KG1 (cell line): ENCODE measurements around the gene GADD45G.
A peak's percentile ranks its signal among the peaks of the same experiment; 100 is the strongest.

Source experiments
- DNase-seq: peaks from one replicate; lab custom pipeline; 2025; lab: John Stamatoyannopoulos, UW

Gene GADD45G, protein sequence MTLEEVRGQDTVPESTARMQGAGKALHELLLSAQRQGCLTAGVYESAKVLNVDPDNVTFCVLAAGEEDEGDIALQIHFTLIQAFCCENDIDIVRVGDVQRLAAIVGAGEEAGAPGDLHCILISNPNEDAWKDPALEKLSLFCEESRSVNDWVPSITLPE

DNA sequence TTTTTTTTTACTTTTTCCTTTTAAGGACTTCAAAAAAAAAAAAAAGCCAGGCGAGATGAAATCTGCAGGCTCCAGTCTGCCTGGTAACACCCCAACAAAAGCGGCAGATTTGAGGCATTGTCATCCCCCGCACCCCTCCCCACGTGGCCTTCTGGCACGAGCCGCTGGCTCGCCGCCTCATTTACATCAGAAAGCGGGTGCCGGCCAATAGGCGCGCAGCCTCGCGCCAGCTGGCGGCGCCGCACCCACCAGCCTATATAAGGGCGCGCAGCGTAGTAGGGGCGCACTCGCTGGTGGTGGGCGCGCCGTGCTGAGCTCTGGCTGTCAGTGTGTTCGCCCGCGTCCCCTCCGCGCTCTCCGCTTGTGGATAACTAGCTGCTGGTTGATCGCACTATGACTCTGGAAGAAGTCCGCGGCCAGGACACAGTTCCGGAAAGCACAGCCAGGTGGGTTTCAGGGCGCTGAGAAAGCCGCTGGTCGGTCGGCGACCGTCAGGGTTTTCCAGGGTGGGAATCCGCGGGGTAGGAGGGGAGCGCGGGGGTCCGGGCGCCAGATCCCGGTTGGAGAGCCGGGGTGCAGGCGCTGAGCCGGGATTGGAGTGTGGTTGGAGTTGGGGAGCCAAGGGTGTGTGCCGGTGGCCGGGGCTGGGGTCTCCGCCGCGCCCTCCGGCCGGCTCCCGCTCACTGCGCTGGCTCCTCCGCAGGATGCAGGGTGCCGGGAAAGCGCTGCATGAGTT is at the start of gene GADD45G:
Gene GADD45G, plus strand, starts transcription at position 284 of the 736 bp plus-strand sequence. Its CDS starts 110 bp downstream, at position 394.
- peak; percentile 15 for DNase-seq

DNA sequence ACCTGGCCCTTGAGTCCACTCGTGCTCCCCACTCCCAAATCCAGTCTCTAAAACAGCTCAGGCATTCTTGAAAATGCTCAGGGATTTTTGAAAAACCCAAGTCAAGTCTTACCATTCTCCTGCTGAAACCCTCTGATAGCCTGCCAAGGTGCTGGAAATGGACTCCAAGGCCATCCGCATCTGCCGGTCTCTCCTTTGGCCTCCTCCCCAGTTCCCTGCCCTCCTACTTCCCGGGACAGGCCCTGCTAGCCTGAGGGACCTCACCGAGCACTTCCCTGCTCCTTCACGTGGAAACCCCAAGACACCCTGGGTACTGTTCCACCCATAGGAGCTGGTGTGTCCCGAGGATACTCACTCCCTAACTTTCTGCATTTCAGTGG is 49.8 kb upstream of the GADD45G start:
- no peak for DNase-seq

DNA sequence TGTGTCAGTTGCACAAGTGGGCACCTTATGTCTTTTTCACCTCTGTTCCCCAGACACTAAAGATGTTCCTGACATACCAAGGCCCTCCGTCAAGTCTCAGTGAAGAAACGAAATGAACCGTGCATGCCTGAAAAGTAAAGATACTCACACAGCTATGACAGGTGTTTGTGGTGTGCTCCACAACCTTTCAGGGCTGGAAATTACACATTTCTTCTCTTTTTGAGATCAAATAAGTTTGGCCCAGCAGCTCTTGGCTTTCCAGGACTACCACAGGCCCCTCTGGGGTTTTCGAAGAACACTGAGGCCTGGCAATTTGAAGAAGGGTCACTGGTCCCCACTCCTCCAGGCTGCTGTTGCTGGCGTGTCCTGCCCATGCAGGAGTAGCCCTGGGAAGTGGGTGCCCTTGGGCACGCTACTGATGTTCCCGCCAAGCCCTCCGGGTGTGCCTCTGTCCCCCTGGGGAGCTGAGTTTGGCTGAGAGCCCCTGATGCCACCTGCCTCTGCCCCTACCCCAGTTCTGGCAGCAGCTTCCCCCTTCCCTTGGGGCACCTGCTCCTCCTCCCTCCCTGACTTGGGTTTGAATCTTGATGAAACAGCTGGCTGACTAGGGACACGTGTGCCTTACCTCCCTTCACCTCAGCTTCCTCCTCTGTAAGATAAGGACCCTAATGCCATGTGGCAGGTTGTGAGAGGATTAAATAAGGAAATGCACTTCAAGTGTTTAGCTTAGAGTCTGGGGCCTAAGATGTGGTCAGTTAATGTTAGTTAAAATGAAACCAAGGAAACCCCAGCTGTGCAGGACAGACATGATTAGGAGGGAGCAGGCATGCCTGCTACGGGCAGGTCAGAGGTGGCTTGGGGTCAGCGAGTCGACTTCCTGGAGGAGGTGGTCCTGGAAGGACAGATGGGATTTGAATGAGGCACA is 49.1 kb upstream of the GADD45G start:
- no peak for DNase-seq

DNA sequence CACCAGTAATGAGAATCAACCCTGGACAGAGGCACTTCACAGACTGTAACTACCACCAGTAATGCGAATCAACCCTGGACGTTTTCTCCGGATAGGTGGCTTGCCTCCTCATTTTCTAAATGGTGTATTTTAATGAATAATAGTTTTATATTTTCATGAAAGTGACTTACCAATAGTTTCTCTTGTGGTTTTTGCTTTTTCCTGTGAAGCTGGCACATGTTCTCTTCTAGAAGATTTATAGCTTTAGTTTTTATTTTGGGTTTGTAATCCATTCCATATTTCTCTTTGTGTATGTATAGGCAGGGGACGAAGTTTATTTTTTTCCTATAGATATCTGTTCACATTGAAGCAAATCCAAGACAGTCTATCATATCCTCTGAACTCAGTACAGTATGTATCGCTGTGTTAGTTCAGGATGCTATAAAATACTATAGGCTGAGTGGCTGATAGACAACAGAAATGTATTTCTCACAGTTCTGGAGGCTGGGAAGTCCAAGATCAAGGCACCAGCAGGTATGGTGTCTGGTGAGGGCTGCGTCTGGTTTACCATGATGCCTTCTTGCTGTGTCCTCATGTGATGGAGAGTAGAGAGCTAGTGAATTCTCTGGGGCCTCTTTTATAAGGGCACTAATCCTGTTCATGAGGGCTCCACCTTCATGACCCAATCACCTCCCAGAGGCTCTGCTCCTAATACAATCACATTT is 46.5 kb upstream of the GADD45G start:
- DNase-seq, result no peak

DNA sequence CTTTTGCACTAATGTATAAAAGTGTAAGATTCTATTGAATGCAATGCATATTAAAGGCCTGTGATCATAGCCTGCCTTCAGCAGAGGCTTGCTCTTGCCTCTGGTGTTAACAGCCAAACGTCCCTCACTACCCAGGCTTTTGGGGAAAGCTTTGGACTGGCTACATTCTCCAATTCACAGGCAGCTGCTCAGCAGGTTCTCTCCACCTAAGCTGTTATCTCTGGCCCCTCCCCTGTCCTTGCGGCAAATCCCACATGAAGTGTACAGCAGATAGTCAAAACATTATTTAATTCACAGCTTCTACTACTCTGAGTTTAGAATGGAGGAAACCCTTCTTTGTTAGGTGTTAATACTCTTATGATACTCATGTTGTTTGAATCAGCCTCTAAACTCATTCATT is 45.9 kb upstream of the GADD45G start:
- DNase-seq, result no peak

DNA sequence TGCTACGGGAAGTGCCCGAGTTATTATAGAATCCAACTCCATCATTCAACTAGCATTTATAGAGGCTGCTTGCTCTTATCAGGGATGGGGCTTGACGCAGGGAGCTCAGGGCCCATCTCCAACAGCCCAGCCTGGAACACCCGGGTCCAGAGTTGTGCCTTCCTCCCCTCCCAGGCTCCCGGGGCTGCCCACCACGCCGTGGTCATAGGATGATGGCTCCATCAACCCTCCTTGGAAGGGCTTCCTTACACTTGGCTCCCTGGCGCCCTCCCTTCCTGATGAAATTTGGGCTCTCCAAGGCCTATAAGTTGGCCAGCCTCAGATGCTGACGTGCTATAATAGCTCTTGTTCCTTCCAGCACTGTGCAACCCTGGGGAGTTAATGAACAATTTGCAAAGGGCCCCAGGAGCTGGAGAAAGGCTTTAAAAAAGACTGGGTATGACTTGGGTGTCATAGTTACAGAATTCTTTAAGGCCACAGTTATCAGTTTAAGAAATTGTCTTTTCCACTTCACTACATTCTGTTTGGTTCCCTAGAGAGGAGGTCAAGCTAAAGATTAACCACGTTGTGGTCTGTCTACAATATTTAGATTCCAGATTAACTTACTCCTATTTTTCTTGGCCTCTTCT is 42.5 kb upstream of the GADD45G start:
- DNase-seq, result no peak

DNA sequence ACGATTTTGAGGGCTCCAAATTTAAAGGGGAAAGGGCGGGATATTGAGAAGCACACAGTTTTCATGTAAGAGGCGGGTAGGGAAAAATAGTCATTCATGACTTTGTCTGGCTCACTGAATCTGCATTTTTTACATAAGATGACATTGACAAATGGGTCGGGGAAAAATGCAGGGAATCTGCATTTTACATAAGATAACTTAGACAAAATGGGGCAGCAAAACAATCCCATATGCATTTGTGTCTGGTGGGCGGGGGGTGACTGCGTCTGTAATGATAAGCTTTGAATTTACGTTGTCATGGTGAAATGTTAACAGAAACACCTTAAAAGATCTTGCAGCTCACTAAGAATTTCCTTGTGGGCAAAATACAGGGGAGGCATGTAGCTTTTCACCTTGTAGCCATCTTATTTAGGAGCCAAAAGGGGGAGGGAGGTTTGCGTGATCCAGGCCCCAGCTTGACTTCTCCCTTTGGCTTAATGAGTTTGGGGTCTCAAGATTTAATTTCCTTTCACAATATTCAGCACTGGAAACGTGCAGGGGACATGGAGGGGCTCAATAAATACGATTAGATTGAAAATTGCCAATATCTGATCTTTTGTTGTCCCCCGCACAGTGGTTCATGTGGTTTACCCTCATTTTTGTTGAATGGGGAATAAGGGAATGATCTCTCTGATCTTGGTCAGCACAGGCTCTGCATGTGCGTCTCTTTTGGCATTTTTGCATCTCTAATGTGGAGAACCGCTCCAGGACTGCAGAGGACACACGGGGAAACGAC is 41.1 kb upstream of the GADD45G start:
- DNase-seq, result no peak

DNA sequence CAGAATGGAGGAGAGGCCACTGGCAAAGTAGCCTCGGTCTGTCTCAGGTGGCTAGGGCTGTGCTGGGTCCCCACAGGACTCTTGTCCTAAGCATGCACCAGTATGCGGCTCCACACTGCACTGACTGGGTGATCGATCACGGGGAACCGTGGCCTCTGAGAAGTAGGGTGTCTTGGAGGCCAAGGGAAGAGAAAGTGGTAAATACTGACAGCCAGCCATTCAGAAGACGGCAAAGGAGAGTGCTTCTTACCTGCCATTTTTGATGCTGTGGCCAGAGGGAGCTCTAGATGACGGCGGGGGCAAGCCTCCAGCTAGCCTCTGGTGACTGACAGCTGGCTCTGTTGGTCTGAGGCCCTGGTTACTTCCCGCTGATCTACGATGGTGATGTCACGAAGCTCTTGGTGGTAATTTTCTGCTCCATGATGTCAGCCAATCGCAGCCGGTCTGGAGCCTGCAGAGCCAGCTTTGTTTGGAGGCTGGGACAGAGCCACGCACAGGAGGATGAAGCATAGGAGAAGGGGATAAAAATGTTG is 40.4 kb upstream of the GADD45G start:
- no peak for DNase-seq

DNA sequence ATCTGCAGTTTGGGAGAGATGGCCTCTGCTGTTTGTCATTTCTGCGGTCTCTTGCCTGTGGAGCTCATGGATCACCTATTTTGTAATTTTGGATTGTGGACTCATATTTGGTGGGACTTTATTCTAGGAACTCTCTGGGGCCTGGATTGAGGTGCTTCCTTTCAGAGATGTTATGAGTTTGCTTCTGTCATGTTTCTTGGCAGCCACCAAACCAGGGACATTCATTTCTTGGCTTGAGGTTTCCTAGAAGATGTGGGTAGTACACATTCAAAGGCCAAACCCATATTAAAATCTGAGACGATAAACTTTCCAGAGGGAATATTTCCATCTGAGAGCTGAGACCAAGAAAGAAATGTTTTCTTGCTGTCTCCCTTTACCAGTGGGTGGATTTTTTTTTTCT is 37.2 kb upstream of the GADD45G start:
- no peak for DNase-seq

DNA sequence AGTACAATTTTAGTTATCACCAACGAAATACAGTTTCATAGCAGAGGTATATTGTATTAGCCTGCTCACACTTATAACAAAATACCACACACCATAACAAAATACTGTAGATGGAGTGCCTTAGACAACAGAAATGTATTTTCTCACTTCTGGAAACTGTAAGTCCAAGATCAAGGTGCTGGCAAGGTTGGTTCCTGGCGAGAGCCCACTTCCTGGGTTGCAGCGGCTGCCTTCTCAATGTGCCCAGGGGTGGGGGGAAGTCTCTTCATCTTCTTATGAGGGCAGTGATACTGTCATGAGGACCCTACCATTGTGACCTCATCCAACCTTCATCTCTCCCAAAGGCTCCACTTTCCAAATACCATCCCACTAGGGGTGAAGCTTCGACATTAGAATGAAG is 30.5 kb upstream of the GADD45G start:
- no peak for DNase-seq

DNA sequence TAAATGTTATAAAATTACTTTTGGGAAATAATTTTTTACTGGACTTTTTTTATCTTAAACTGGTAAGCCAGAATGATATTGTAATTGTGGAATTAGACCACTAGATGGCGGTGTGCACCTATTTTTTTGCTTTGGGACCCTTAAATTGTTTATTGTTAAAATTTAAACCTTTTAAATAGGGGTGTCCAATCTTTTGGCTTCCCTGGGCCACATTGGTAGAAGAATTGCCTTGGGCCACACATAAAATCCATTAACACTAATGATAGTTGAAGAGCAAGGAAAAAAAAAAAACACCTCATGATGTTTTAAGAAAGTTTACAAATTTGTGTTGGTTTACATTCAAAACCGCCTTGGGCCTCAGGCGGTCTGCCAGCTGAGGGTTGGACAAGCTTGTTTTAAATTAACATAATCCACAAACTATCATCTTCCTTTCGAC is 28.4 kb upstream of the GADD45G start:
- peak; percentile 59 for DNase-seq

DNA sequence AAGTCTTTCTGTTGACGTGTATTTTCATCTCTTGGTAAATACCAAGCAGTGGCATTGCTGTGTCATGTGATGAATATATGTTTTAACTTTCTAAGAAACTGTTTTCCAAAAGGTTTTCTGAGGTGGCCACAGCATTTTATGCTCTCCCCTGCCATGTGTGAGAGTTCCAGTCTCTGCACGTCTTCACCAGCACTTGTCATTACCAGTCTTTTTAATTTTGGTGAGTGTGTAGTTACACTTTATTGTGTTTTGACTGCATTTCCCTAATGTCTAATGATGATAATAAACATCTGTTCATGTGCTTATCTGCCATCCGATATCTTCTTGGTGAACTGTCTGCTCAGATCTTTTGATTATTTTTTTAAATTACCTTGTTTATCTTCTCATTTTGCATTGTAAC is 27.4 kb upstream of the GADD45G start:
- DNase-seq, result no peak

DNA sequence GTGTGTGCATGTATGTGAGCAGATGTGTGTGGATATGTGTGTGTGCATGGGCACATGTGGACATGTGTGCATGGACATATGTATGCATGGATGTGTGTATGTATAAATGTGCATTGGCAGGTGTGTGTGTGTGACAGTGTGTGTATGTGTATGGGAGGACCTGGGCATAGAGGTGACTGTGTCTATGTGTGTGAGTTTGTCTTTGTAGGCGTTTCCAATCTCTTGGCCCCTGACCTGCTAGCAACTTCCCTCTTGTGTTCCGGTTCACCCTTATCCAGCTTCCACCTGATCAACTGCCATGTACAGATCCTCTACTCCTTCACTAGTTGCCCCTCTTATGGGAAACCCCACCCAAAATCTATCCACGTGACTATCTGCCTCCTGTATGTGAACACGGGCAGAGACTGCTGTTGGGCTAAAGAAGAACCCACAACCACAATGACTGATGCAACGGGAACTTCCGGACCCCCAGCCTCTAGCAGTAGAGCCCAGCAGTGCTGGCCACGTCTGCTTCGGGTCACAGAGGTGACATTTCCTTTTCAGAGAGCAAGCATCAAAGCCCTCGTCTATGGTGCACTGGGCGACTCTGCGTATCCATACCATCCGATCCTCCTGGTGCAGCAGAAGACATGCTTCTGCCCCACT is 24.9 kb upstream of the GADD45G start:
- peak; percentile 72 for DNase-seq

DNA sequence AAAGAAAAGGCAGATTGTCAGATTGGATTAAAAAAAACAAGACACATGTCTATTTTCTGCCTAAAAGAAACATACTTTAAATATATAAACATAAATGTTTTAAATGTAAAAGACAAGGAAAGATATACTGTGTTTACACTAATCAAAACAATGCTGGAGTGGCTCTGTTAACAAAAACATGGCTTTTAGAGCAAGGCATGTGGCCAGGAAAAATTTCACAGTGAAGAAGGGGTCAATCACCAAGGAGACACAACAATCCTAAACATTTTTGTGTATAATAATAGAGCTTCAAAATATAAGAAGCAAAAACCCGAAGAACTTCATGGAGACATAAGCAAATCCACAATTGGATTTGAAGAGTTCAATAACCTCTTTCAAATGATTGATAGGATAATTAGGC is 18.5 kb upstream of the GADD45G start:
- no peak for DNase-seq

DNA sequence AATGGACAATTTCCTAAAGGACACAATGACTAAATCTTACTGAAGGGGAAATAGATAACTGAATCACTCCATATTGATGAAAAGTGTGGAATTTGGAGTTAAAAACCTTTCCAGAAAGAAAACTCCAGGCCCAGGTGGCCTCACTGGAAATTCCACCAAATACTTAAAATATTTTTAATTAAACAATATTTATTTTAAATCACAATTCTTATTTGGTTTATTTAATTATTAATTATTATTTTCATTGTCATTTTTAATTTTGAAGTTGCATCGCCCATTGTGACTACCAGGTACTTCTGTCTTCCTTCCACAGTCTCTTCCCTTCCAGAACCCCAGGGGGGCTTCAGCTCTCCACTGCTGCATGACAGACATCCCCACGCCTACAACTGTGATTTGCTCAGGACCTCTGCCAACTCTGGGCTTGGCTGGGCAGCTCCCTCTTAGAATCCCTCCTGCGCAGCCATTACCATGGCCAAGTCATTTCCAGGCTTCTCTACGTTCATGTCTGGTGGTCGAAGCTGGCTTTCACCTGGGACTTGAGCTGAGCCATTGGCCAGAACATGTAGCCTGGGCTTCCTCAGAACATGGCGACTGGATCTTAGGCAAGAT is 16.4 kb upstream of the GADD45G start:
- DNase-seq, result no peak

DNA sequence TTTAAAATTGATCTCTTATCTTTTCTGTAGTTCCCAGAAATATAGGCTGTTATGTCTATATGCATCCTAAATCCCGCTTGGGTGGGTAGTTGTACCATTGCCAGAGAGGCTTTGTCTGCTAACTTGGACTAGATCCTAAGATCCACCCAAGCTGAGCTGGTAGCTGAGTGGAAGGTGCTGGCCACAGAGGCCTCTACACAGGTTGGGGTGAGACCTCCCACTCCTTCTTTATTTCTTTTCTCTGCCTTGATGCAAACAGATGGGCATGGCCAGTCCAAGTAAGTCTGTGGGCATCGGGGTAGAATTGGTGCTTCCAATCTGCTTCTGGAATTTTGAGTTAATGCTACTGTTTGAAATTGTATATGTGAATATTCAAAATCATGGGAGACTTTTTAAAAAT is 14.4 kb upstream of the GADD45G start:
- no peak for DNase-seq

DNA sequence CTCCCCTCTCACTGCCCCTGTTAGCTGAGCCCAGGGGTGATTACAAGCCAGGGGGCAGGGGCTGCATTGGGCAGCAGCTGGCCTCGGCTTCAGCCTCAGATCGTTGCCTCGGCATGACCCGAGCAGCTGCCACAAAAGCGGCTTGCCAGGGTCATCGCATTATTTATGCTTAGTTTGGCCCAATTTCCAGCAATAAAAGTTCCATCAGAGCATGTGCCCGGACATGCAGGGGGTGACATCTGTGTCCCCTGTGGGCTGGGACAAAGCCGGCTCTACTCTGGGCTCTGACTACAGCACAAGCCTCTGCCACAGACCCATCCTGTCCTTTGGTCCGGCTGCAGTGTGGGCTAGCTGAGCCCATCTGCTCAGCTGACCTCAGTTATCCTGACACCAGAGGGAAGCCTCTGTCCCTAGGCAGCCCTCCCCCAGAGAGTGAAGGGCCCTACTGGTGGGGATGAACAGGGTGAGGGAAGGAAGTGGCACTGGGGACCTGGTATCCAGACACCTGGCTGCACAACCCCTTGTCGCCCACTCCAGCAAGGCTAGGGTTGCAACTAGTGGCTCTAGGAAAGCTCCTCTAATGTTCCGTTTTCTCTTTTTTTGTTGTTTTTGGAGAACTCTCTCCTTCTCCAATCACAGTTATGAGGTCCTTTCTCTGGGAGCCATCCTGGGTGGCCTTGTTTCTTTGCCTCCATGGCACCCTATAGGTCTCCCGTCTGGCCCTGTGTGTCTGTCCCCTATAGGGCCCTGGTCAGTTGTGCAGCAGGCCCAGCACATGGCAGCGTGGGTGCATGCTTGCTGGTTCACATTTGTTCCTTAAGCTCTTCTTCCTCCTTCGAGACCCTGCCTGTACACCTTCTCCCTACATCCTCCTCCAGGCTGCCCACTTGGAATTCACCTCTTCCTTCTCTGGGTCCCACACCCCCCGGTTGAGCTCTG is 13.3 kb upstream of the GADD45G start:
- DNase-seq, result no peak

DNA sequence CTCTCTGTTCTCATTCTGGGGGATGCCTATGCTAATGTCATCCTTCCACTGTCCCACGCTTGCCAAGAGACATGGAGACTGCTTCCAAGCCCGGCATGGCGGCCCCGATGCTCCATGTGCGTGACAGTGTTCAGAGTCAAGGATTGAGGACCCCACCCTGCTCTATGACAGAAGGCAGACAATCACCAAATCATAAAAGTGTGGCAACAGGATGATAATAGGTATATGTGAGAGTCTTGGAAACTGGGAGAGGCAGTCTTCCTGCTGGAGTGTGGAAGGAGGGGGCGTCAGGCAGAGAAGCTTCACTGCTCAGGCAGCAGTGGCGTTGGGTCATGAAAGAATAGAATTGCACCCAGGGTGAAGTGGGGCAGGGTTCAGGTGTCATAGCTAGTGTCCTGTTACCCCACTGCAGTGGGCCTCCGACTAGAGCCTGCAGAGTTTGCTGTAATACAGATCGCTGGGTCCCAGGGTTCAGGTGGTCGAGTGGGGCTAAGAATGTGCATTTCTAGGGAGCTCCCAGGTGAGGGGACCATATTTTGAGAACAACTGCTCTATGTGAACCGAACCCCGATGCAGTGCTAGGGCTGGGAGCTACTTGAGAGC is 12.5 kb upstream of the GADD45G start:
- no peak for DNase-seq
